GM23338 (cell line): ENCODE measurements around the gene RASSF6. TPM values are rescaled to one million over a fixed set of nuclear protein-coding genes. Genes with fewer than 3 reads are reported as not detected.

Experiments
- ATAC-seq: fragments of 200-7000 bp; cut with Tn5 transposase; 3 replicates; pipeline ENCODE4 v1.9.1; 2020
- DNase-seq: peaks from one replicate; pipeline ENCODE4 v3.0.0-alpha.2; 2015; ENCODE audit warnings: low spot score
- H2AFZ ChIP-seq: fragments of 200-600 bp; sonication (generic); 2 replicates; pipeline ENCODE4 v1.8.0; 2016; ENCODE audit warnings: antibody characterized with exemption, mild to moderate bottlenecking, moderate library complexity
- H3F3A ChIP-seq: fragments of 200-600 bp; sonication (generic); replicated peaks from 2 replicates; pipeline ENCODE4 v1.8.0; 2017; ENCODE audit warnings: antibody characterized with exemption, mixed run types, low read depth
- H3K27ac ChIP-seq: fragments of 200-600 bp; sonication (generic); 2 replicates; pipeline ENCODE4 v1.6.1; 2016; ENCODE audit warnings: low read depth
- H3K27me3 ChIP-seq: fragments of 200-600 bp; sonication (generic); 2 replicates; pipeline ENCODE4 v1.8.0; 2016; ENCODE audit warnings: mild to moderate bottlenecking, mixed run types, moderate library complexity; ENCODE audit not compliant: insufficient read depth
- H3K36me3 ChIP-seq: fragments of 200-600 bp; sonication (generic); 2 replicates; pipeline ENCODE4 v1.8.0; 2016; ENCODE audit warnings: mild to moderate bottlenecking; ENCODE audit not compliant: insufficient read depth
- H3K4me1 ChIP-seq: fragments of 200-600 bp; sonication (generic); 2 replicates; pipeline ENCODE4 v1.8.0; 2016; ENCODE audit warnings: mild to moderate bottlenecking, moderate library complexity; ENCODE audit not compliant: insufficient read depth
- H3K4me2 ChIP-seq: fragments of 200-600 bp; sonication (generic); 2 replicates; pipeline ENCODE4 v1.7.1; 2017; ENCODE audit warnings: mixed run types
- H3K4me3 ChIP-seq: fragments of 200-600 bp; sonication (generic); 2 replicates; pipeline ENCODE4 v1.6.1; 2016; ENCODE audit warnings: mixed run types
- H3K79me2 ChIP-seq: fragments of 200-600 bp; sonication (generic); replicated peaks from 2 replicates; pipeline ENCODE4 v1.8.0; 2017; ENCODE audit warnings: mild to moderate bottlenecking; ENCODE audit not compliant: insufficient read depth
- H3K9me2 ChIP-seq: fragments of 200-600 bp; sonication (generic); 2 replicates; pipeline ENCODE4 v1.8.0; 2017; ENCODE audit not compliant: insufficient read depth
- H4K20me1 ChIP-seq: fragments of 200-600 bp; sonication (generic); replicated peaks from 2 replicates; pipeline ENCODE4 v1.8.0; 2017; ENCODE audit warnings: mild to moderate bottlenecking; ENCODE audit not compliant: insufficient read depth
- H3K27ac Mint-ChIP-seq: 2 replicates; pipeline ENCODE4 v1.8.0; 2020; ENCODE audit warnings: inconsistent platforms, mild to moderate bottlenecking, moderate library complexity, mixed read lengths
- H3K27me3 Mint-ChIP-seq: 3 replicates; pipeline ENCODE4 v1.8.0; 2022; ENCODE audit warnings: low read depth, mild to moderate bottlenecking, moderate library complexity, mixed read lengths, inconsistent platforms; ENCODE audit not compliant: insufficient read depth, poor library complexity
- H3K36me3 Mint-ChIP-seq: 3 replicates; pipeline ENCODE4 v1.8.0; 2021; ENCODE audit warnings: low read depth, mild to moderate bottlenecking, inconsistent platforms, moderate library complexity, mixed read lengths
- H3K4me1 Mint-ChIP-seq: 3 replicates; pipeline ENCODE4 v1.8.0; 2020; ENCODE audit warnings: mild to moderate bottlenecking, inconsistent platforms, mixed read lengths
- H3K4me3 Mint-ChIP-seq: 3 replicates; pipeline ENCODE4 v1.8.0; 2021; ENCODE audit warnings: moderate library complexity, mild to moderate bottlenecking, inconsistent platforms, mixed read lengths
- H3K9me3 Mint-ChIP-seq: 3 replicates; pipeline ENCODE4 v1.8.0; 2020; ENCODE audit warnings: moderate library complexity, mild to moderate bottlenecking, inconsistent platforms, mixed read lengths
- JUNB ChIP-seq: IDR thresholded peaks from one replicate; pipeline ENCODE4 v1.6.1; 2016; ENCODE audit warnings: antibody characterized with exemption; ENCODE audit not compliant: unreplicated experiment
- NANOG ChIP-seq: IDR thresholded peaks from 2 replicates; pipeline ENCODE4 v1.6.1; 2016; ENCODE audit warnings: antibody characterized with exemption, borderline replicate concordance
- POLR2AphosphoS5 ChIP-seq: IDR thresholded peaks from 2 replicates; pipeline ENCODE4 v1.6.1; 2016; ENCODE audit warnings: antibody characterized with exemption, low read depth
- REST ChIP-seq: IDR thresholded peaks from one replicate; pipeline ENCODE4 v1.6.1; 2018; ENCODE audit warnings: antibody characterized with exemption; ENCODE audit not compliant: unreplicated experiment
- STAT1 ChIP-seq: IDR thresholded peaks from one replicate; pipeline ENCODE4 v1.6.1; 2016; ENCODE audit warnings: antibody characterized with exemption; ENCODE audit not compliant: unreplicated experiment
- ZNF114 ChIP-seq: fragments of 250-450 bp; sonication (Bioruptor Pico); IDR thresholded peaks from 2 replicates; pipeline ENCODE4 v1.5.0; 2020; ENCODE audit warnings: mild to moderate bottlenecking, moderate library complexity
- polyA plus RNA-seq: library from polyadenylated mRNA; unstranded; fragments of >200 nt; fragmentation: Nextera tagmentation; extraction: Ambion mirVana; gene quantifications from 2 replicates; pipeline ENCODE4 v1.2.1, GENCODE V29; 2016
- total RNA-seq: library from RNA; depleted of rRNA; stranded (reverse); fragments of >200 nt; shearing (Covaris generic); gene quantifications from 2 replicates; pipeline ENCODE4 v1.2.3, GENCODE V29; 2014
- TF ChIP-seq, protein P1 (sequence below), 2 experiments: fragments of 200-600 bp in 1 of 2; sonication (generic) in 1 of 2; conservative IDR thresholded peaks; 2 replicates each; pipeline versions ENCODE4 v1.5.1 to v1.6.1; 2016 to 2017; ENCODE audit warnings: antibody characterized with exemption in 2 of 2, low read depth in 2 of 2, mild to moderate bottlenecking in 2 of 2, moderate library complexity in 1 of 2

The RASSF6 gene
- total and polyA plus RNA-seq, 2 experiments from 2014 or later, result 0.14 to 0.79 TPM

- H3K36me3 ChIP-seq, result no peaks in the 10 kb centered on the region; the same call in 1 of the 2 replicates
- H3K4me3 ChIP-seq, result no peak overlapping the region
- Mint-ChIP-seq H3K27me3 (no peaks in the 10 kb centered on the region), H3K4me3 (no peak overlapping the region), H3K9me3 (peaks cover 6% of the 10 kb centered on the region), H3K36me3 (peaks cover 5% of the 10 kb centered on the region; the same call in 2 of the 3 replicates), H3K27ac (no peak overlapping the region), H3K4me1 (peaks cover 16% of the 10 kb centered on the region; the same call in 2 of the 3 replicates)
- TF ChIP-seq STAT1 (no peak), JUNB (no peak), REST (no peak), POLR2AphosphoS5 (no peak), NANOG (peak; percentile 87)
- TF ChIP-seq, protein P1, sequence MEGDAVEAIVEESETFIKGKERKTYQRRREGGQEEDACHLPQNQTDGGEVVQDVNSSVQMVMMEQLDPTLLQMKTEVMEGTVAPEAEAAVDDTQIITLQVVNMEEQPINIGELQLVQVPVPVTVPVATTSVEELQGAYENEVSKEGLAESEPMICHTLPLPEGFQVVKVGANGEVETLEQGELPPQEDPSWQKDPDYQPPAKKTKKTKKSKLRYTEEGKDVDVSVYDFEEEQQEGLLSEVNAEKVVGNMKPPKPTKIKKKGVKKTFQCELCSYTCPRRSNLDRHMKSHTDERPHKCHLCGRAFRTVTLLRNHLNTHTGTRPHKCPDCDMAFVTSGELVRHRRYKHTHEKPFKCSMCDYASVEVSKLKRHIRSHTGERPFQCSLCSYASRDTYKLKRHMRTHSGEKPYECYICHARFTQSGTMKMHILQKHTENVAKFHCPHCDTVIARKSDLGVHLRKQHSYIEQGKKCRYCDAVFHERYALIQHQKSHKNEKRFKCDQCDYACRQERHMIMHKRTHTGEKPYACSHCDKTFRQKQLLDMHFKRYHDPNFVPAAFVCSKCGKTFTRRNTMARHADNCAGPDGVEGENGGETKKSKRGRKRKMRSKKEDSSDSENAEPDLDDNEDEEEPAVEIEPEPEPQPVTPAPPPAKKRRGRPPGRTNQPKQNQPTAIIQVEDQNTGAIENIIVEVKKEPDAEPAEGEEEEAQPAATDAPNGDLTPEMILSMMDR (conservative IDR thresholded peaks at IDR 0.05; ENCODE audit: low read depth in 2 of 2), result peak; percentile 43 to 52
- H3K27ac ChIP-seq, result 0 out of 2 replicates have a peak overlapping the region, but pooled peaks have one; percentile 17
- H3K4me2 ChIP-seq, result peak overlapping the region; percentile 62
- H2AFZ ChIP-seq, result no peak overlapping the region
- H3K9me2 ChIP-seq, result peaks cover 8% of the 10 kb centered on the region; the same call in 1 of the 2 replicates
- 0 out of 2 replicates have a peak, but pooled peaks cover 4% of the 10 kb centered on the region for H3F3A ChIP-seq
- H3K4me1 ChIP-seq, result peaks cover 20% of the 10 kb centered on the region
- H3K79me2 ChIP-seq, result no peaks in the 10 kb centered on the region
- ATAC-seq (peak; percentile 74), DNase-seq (peak; percentile 38)
- H4K20me1 ChIP-seq, result no peaks in the 10 kb centered on the region
- no peaks in the 10 kb centered on the region for H3K27me3 ChIP-seq
These were observed 42.7 kb upstream of the RASSF6 start for GRCh38 chr4:73662709-73663546.

DNA sequence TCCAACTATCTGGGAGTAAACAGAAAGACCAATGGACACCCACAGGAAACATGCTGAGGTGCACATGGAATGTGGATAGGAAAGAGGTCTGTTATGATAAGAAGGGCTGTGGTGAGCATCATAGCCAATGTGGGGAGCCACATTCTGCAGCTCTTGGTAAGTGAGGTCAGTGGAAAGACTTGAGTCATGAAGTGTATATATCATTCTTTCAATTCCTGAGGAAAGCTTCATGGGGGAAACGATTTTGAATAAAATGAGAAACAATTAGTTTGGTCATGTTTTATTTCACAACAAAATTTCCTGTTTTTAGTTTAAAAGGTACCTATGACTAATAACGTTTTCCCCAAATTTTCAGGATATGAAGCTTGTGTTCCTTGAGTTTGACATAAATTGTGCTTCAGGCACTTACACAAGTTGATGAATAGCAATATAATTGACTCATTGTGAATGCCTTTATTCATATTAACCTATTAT lies 41.4 kb upstream of the RASSF6 start:
- H3K27me3 ChIP-seq, result no peaks in the 10 kb centered on the region
- Mint-ChIP-seq H3K9me3 (peaks cover 6% of the 10 kb centered on the region), H3K4me3 (no peak overlapping the region), H3K36me3 (peaks cover 5% of the 10 kb centered on the region; the same call in 2 of the 3 replicates), H3K4me1 (peaks cover 16% of the 10 kb centered on the region; the same call in 2 of the 3 replicates), H3K27ac (no peak overlapping the region), H3K27me3 (no peaks in the 10 kb centered on the region)
- peaks cover 20% of the 10 kb centered on the region for H3K4me1 ChIP-seq
- no peak for ATAC-seq
- H3K27ac ChIP-seq, result no peak overlapping the region
- no peaks in the 10 kb centered on the region for H4K20me1 ChIP-seq
- H3K79me2 ChIP-seq, result no peaks in the 10 kb centered on the region
- 0 out of 2 replicates have a peak, but pooled peaks cover 4% of the 10 kb centered on the region for H3F3A ChIP-seq
- H3K9me2 ChIP-seq, result peaks cover 12% of the 10 kb centered on the region; the same call in 1 of the 2 replicates
- H3K4me3 ChIP-seq, result no peak overlapping the region
- no peak overlapping the region for H2AFZ ChIP-seq
- H3K4me2 ChIP-seq, result no peak overlapping the region
- no peak for DNase-seq
- no peaks in the 10 kb centered on the region; the same call in 1 of the 2 replicates for H3K36me3 ChIP-seq
- no peak for TF ChIP-seq ZNF114 (CRISPR knock-in tag)
